Adrenal gland (tissue), 12 donors: ENCODE measurements around the gene CREBL2. TPM values are rescaled to one million over a fixed set of nuclear protein-coding genes. Genes with fewer than 3 reads are reported as not detected.
"Not testable (repeated sequence)": the region's sequence is repeated elsewhere in the genome, so short reads cannot be mapped to it uniquely, and the experiment has no call there.

Experiments used
- DNase-seq, 7 donors: peaks; one replicate each; pipeline ENCODE4 v3.0.0-alpha.2; 2019 to 2020
- H3K27ac ChIP-seq, 5 donors: fragments of 200-600 bp; sonication (generic) in 4 of 5; 1 replicate in 3 of 5; 2 replicates in 2 of 5; pipeline versions ENCODE4 v1.5.1 to v1.8.0; 2016 to 2020; ENCODE audit warnings: mild to moderate bottlenecking in 1 of 5
- H3K27me3 ChIP-seq: fragments of 200-600 bp; 2 replicates; pipeline ENCODE4 v1.8.0; 2021
- H3K36me3 ChIP-seq, 2 donors: fragments of 200-600 bp; replicated peaks in 1 of 2; 1 replicate in 1 of 2; 2 replicates in 1 of 2; pipeline versions ENCODE4 v1.5.1 to v1.8.0; 2018 to 2022
- H3K4me1 ChIP-seq, 2 donors: fragments of 200-600 bp; replicated peaks in 1 of 2; 1 replicate in 1 of 2; 2 replicates in 1 of 2; pipeline versions ENCODE4 v1.5.1 to v1.8.0; 2018 to 2021
- H3K4me3 ChIP-seq, 4 donors: fragments of 200-600 bp; sonication (generic) in 3 of 4; one replicate each; pipeline ENCODE4 v1.5.1; 2016 to 2018
- H3K9me3 ChIP-seq, 3 donors: fragments of 200-600 bp; sonication (generic) in 1 of 3; replicated peaks in 1 of 3; 1 replicate in 2 of 3; 2 replicates in 1 of 3; pipeline versions ENCODE4 v1.5.1 to v1.8.0; 2016 to 2021
- POLR2A ChIP-seq, 2 donors: fragments of 450-650 bp; IDR thresholded peaks; one replicate each; pipeline ENCODE4 v1.6.1; 2017; ENCODE audit warnings: antibody characterized with exemption in 2 of 2, mild to moderate bottlenecking in 2 of 2, moderate library complexity in 1 of 2
- WGBS, 4 donors: extraction: QIAGEN DNeasy Blood & Tissue Kit in 2 of 4; methylation state at CpG; one replicate each; pipeline versions ENCODE4 v1.1.5 to v1.1.7; 2013 to 2017; 5-methylcytosine and 5-hydroxymethylcytosine counted together
- intact Hi-C, 2 donors: fragments of 100-400 bp; cut with DNase I; formaldehyde crosslinking; loops; one replicate each; pipeline versions ENCODE4 v1.14.1 to v1.15.0; 2022 to 2023
- polyA plus RNA-seq, 3 donors: library from polyadenylated mRNA; stranded (reverse); fragments of 200-250 nt in 2 of 3; fragments of 350-450 nt in 1 of 3; fragmentation: Illumina TruSeq in 1 of 3; extraction: RNeasy Lipid Tissue Mini Kit (QIAGEN cat#74804) in 1 of 3; gene quantifications; one replicate each; pipeline ENCODE4 v1.2.3, GENCODE V29; 2013 to 2014
- total RNA-seq, 9 donors: library from RNA; depleted of rRNA in 4 of 9; stranded (reverse); fragments of >200 nt in 4 of 9; fragments of 120-200 nt in 1 of 9; fragmentation: NEBNext Ultra II Directional in 1 of 9; extraction: Animal tissue kit (Norgen Biotek cat#: 25700) in 1 of 9; gene quantifications; one replicate each; pipeline versions ENCODE4 v1.1.0 to v1.2.4, GENCODE V29; 2013 to 2023
- TF ChIP-seq, protein P1 (sequence below), 6 experiments: fragments of 450-650 bp in 4 of 6; fragments of 200-600 bp in 2 of 6; sonication (generic) in 1 of 6; IDR thresholded peaks; 1 replicate in 5 of 6; 2 replicates in 1 of 6; pipeline versions ENCODE4 v1.5.1 to v1.8.0; 2016 to 2021; ENCODE audit warnings: antibody characterized with exemption in 6 of 6, mild to moderate bottlenecking in 2 of 6, moderate library complexity in 1 of 6
- donor health status: healthy with polysubstance abuse.
- donor health status: Bipolar disorder and iron deficiency.
- donor health status: DM: yes; HTN: yes; CAD: no.
- donor health status: DM: no; HTN: no; CAD: no.
- donor health status: DM: no; HTN: no; CAD: no.
- donor health status: DM: yes; HTN: yes; CAD: no.

The CREBL2 gene
- total and polyA plus RNA-seq, 12 donors: 41.5 to 357 (median 141) TPM

- intact Hi-C loops: no loop called here
These were observed 18.7 kb upstream of the CREBL2 start for GRCh38 chr12:12592930-12593329.

DNA sequence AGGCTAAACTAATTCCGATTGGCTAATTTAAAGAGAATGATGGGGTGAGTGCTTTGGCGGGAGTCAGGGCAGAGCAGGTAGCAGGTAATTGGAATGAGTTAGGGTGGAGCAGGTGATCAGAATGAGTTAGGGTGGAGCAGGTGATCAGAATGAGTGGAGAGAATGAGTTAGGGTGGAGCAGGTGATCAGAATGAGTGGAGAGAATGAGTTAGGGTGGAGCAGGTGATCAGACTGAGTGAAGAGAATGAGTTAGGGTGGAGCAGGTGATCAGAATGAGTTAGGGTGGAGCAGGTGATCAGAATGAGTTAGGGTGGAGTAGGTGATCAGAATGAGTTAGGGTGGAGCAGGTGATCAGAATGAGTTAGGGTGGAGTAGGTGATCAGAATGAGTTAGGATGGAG is 15.7 kb upstream of the CREBL2 start:
- H3K4me1 ChIP-seq: peaks cover 13 to 18% of the 10 kb centered on the region in 2 donors
- intact Hi-C loops, H3K27me3 ChIP-seq, H3K27ac ChIP-seq, H3K9me3 ChIP-seq, DNase-seq, H3K36me3 ChIP-seq, H3K4me3 ChIP-seq: not testable (repeated sequence)
- 84 to 98% (median 92%) methylated on average over 2 of the region's 2 CpGs for WGBS, 4 donors

More at GRCh38 chr12:12592930-12593329, 18.7 kb upstream of the CREBL2 start:
- peak overlapping the region in 1 of 5 donors; percentile 13 for H3K27ac ChIP-seq
- H3K9me3 ChIP-seq: no peaks in the 10 kb centered on the region
- peak in 2 of 7 donors; percentile 11 to 25 for DNase-seq
- H3K4me1 ChIP-seq: no peaks in the 10 kb centered on the region
- no peak overlapping the region for H3K4me3 ChIP-seq
- WGBS, 4 donors: 60 to 75% (median 66%) methylated on average over 3 of the region's 3 CpGs
- H3K36me3 ChIP-seq: no peaks in the 10 kb centered on the region
- no peaks in the 10 kb centered on the region for H3K27me3 ChIP-seq
- TF ChIP-seq, protein P1, sequence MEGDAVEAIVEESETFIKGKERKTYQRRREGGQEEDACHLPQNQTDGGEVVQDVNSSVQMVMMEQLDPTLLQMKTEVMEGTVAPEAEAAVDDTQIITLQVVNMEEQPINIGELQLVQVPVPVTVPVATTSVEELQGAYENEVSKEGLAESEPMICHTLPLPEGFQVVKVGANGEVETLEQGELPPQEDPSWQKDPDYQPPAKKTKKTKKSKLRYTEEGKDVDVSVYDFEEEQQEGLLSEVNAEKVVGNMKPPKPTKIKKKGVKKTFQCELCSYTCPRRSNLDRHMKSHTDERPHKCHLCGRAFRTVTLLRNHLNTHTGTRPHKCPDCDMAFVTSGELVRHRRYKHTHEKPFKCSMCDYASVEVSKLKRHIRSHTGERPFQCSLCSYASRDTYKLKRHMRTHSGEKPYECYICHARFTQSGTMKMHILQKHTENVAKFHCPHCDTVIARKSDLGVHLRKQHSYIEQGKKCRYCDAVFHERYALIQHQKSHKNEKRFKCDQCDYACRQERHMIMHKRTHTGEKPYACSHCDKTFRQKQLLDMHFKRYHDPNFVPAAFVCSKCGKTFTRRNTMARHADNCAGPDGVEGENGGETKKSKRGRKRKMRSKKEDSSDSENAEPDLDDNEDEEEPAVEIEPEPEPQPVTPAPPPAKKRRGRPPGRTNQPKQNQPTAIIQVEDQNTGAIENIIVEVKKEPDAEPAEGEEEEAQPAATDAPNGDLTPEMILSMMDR (IDR thresholded peaks at IDR 0.05): no peak
- no peak for TF ChIP-seq POLR2A (IDR thresholded peaks at IDR 0.05)

GRCh38 chr12:12596598-12596997 is 15.1 kb upstream of the CREBL2 start:
- intact Hi-C loops: not testable (repeated sequence)
- WGBS, 4 donors: 90 to 94% (median 92%) methylated on average over 3 of the region's 3 CpGs

DNA sequence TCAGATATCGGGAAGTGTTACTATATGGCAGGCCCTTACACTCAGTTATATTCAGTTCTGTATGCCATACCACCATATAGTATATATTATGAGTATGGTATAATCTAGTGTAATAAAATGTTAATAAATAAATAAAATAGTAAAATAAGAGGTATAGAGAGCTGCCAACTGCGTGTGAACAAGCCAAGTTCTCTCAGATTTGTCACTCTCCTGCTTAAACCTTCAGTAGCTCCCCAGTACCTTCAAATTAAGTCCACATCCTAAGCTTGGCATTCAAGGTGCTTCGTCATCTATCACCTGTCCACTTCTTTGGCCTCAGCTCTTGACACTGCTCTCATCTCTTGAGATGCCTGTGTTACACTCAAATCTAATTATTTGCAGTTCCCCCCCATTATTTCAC is 12.8 kb upstream of the CREBL2 start:
- H3K27me3 ChIP-seq: no peaks in the 10 kb centered on the region
- peak overlapping the region in 3 of 5 donors; percentile 55 to 92 (median 91) for H3K27ac ChIP-seq
- H3K4me3 ChIP-seq: no peak overlapping the region
- intact Hi-C loops: no loop called here
- peaks cover 19 to 24% of the 10 kb centered on the region in 2 donors for H3K4me1 ChIP-seq
- no peak for TF ChIP-seq POLR2A (IDR thresholded peaks at IDR 0.05)
- TF ChIP-seq, protein P1 (IDR thresholded peaks at IDR 0.05): no peak
- H3K9me3 ChIP-seq: no peaks in the 10 kb centered on the region
- WGBS, 4 donors: 90 to 93% (median 91%) methylated on average over 3 of the region's 3 CpGs
- H3K36me3 ChIP-seq: no peaks in the 10 kb centered on the region
- no peak for DNase-seq

More at GRCh38 chr12:12596598-12596997, 15.1 kb upstream of the CREBL2 start:
- H3K27me3 ChIP-seq, H3K27ac ChIP-seq, H3K9me3 ChIP-seq, H3K36me3 ChIP-seq, DNase-seq, H3K4me3 ChIP-seq: not testable (repeated sequence)
- peaks cover 19 to 24% of the 10 kb centered on the region in 2 donors for H3K4me1 ChIP-seq

DNA sequence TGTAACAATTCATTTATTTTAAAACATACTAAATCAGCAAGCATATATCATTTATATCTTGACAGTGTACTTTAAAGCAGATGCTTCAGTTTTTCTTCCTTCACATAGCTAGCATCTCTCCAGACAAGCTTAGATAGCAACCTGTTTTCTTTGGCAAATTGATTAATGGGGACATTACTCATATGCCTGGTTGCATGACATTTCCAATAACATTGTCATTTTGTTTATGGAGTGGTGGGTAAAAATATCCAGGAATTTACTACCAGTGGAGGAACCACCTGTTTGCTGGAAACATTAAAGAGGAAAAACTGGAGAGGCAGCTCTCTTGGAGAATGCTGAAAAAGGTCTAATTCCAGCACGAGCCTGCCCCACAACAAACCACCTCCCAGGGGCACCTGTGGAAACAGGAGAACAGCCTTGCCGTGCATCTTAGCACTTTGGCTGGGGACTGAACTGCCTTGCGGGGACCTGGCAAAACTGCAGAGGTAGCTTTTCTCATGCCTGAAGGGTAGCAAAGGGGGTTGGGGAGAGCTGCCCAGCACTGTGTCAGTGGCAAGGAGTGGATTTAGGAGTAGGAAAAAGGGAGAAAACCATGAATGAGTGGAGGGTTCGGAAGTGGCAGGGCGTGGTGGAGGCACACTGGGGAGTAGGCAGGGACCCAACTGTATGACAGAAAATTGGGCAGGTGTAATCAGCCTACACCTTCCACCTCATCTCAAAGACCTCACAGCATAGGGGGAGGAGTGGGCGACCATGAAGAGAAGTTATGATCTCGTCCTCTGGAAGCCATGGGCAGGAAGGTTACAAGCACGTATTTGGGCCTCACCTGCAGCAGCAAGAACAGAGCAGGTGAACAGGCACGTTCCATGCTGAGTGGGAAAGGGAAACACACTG is 11.7 kb upstream of the CREBL2 start:
- Histone ChIP-seq H3K36me3 (no peaks in the 10 kb centered on the region), H3K9me3 (no peaks in the 10 kb centered on the region), H3K4me1 (peaks cover 19 to 24% of the 10 kb centered on the region in 2 donors), H3K27ac (peak overlapping the region; percentile 55 to 92 (median 85)), H3K27me3 (no peaks in the 10 kb centered on the region), H3K4me3 (no peak overlapping the region)
- 49 to 57% (median 54%) methylated on average over 9 of the region's 9 CpGs for WGBS, 4 donors
- peak in 3 of 7 donors; percentile 40 to 47 (median 43) for DNase-seq
- TF ChIP-seq, protein P1 (IDR thresholded peaks at IDR 0.05): no peak
- TF ChIP-seq POLR2A (IDR thresholded peaks at IDR 0.05): no peak
- intact Hi-C loops: no loop called here
